Trophoblast cell (in vitro differentiated cells and primary cell): ENCODE results near the gene PTGS1.

Source experiments
- DNase-seq, 2 donors: peaks; one replicate each; pipeline ENCODE4 v3.0.0-alpha.2; 2016
- H2AFZ ChIP-seq: 2 replicates; pipeline ENCODE4 v1.6.1; 2013; ENCODE audit warnings: low read length, moderate library complexity, mild to moderate bottlenecking; ENCODE audit not compliant: insufficient read depth, poor library complexity
- H2AK5ac ChIP-seq: 2 replicates; pipeline ENCODE4 v1.6.1; 2013; ENCODE audit warnings: mild to moderate bottlenecking, low read length
- H2BK120ac ChIP-seq: 2 replicates; pipeline ENCODE4 v1.6.1; 2013; ENCODE audit warnings: low read length, mild to moderate bottlenecking, moderate library complexity; ENCODE audit not compliant: insufficient read depth, poor library complexity
- H2BK12ac ChIP-seq: 2 replicates; pipeline ENCODE4 v1.6.1; 2013; ENCODE audit warnings: mild to moderate bottlenecking, low read length, moderate library complexity
- H2BK5ac ChIP-seq: 2 replicates; pipeline ENCODE4 v1.6.1; 2013; ENCODE audit warnings: low read length, low read depth, moderate library complexity, mild to moderate bottlenecking; ENCODE audit not compliant: poor library complexity
- H3K14ac ChIP-seq: 2 replicates; pipeline ENCODE4 v1.6.1; 2013; ENCODE audit warnings: mild to moderate bottlenecking, low read length
- H3K18ac ChIP-seq: 2 replicates; pipeline ENCODE4 v1.6.1; 2013; ENCODE audit warnings: mild to moderate bottlenecking, low read length
- H3K23ac ChIP-seq: 2 replicates; pipeline ENCODE4 v1.6.1; 2013; ENCODE audit warnings: low read length
- H3K27ac ChIP-seq: 2 replicates; pipeline ENCODE4 v1.5.1; 2013; ENCODE audit warnings: low read depth, mild to moderate bottlenecking, inconsistent platforms, low read length, moderate library complexity
- H3K27me3 ChIP-seq: 2 replicates; pipeline ENCODE4 v1.6.1; 2013; ENCODE audit warnings: inconsistent platforms, mild to moderate bottlenecking, low read length, moderate library complexity; ENCODE audit not compliant: insufficient read depth
- H3K36me3 ChIP-seq, 2 experiments: 1 replicate in 1 of 2; 2 replicates in 1 of 2; pipeline ENCODE4 v1.6.1; 2013; ENCODE audit warnings: low read length in 2 of 2, mild to moderate bottlenecking in 2 of 2, moderate library complexity in 1 of 2; ENCODE audit not compliant: insufficient read depth in 2 of 2, control insufficient read depth in 1 of 2
- H3K4ac ChIP-seq: 2 replicates; pipeline ENCODE4 v1.6.1; 2013; ENCODE audit warnings: low read depth, mild to moderate bottlenecking, low read length, moderate library complexity
- H3K4me1 ChIP-seq, 2 experiments: 1 replicate in 1 of 2; 2 replicates in 1 of 2; pipeline ENCODE4 v1.6.1; 2013; ENCODE audit warnings: low read length in 2 of 2, mild to moderate bottlenecking in 2 of 2, moderate library complexity in 1 of 2; ENCODE audit not compliant: insufficient read depth in 2 of 2, control insufficient read depth in 1 of 2
- H3K4me2 ChIP-seq: 2 replicates; pipeline ENCODE4 v1.6.1; 2013; ENCODE audit warnings: inconsistent platforms, mild to moderate bottlenecking, low read length, moderate library complexity
- H3K4me3 ChIP-seq: 2 replicates; pipeline ENCODE4 v1.5.1; 2013; ENCODE audit warnings: mild to moderate bottlenecking, low read depth, low read length, inconsistent platforms
- H3K79me1 ChIP-seq: one replicate; pipeline ENCODE4 v1.6.1; 2013; ENCODE audit warnings: low read length
- H3K79me2 ChIP-seq: 2 replicates; pipeline ENCODE4 v1.6.1; 2013; ENCODE audit warnings: low read length, mild to moderate bottlenecking; ENCODE audit not compliant: control insufficient read depth, insufficient read depth, poor library complexity
- H3K9ac ChIP-seq: 2 replicates; pipeline ENCODE4 v1.6.1; 2013; ENCODE audit warnings: mild to moderate bottlenecking, low read length
- H3K9me3 ChIP-seq: 2 replicates; pipeline ENCODE4 v1.6.1; 2013; ENCODE audit warnings: low read depth, mild to moderate bottlenecking, control low read depth, inconsistent platforms, low read length; ENCODE audit not compliant: insufficient read depth
- H4K12ac ChIP-seq: 2 replicates; pipeline ENCODE4 v1.6.1; 2013; ENCODE audit warnings: low read depth, mild to moderate bottlenecking, low read length, moderate library complexity
- H4K8ac ChIP-seq: 2 replicates; pipeline ENCODE4 v1.6.1; 2013; ENCODE audit warnings: low read depth, mild to moderate bottlenecking, low read length, moderate library complexity
- H4K91ac ChIP-seq: one replicate; pipeline ENCODE4 v1.6.1; 2013; ENCODE audit warnings: low read depth, mild to moderate bottlenecking, low read length, moderate library complexity
- WGBS: extraction: QIAGEN DNeasy Blood & Tissue Kit; methylation state at CpG from one replicate; pipeline ENCODE4 v1.1.7; 2013; ENCODE audit warnings: missing lambda C conversion rate; ENCODE audit not compliant: insufficient read length, insufficient coverage; ENCODE audit errors: extremely low coverage; 5-methylcytosine and 5-hydroxymethylcytosine counted together

PTGS1 gene

DNA sequence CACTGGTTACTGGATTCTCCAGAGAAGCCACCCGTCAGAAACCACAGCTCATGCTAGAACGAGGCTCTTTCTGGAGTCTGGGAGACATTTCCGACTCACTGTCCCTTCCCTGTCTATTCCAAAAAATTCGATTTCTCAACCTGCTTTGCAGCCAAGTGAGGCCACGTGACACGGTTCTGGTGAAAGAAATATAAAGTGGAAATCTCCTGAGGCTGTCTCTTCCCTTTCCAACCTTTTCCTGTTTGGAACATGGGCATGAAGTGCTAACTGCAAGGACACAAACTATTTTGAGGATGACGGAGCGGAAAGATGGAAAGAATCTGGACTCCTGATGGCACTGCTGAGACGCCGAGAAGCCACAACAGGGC, 6.1 kb upstream of the PTGS1 start:
- no peak overlapping the region for H3K4me2 ChIP-seq
- no peaks in the 10 kb centered on the region for H3K79me2 ChIP-seq
- WGBS, result no CpG with 5 or more reads among the region's 10 CpGs
- H3K4ac ChIP-seq, result no peak overlapping the region
- H3K18ac ChIP-seq, result no peak overlapping the region
- no peak overlapping the region for H2AFZ ChIP-seq
- no peak overlapping the region for H2BK120ac ChIP-seq
- H3K27me3 ChIP-seq, result no peaks in the 10 kb centered on the region
- no peak overlapping the region for H2AK5ac ChIP-seq
- H2BK12ac ChIP-seq, result no peak overlapping the region
- H3K9me3 ChIP-seq, result peaks cover 6% of the 10 kb centered on the region
- H4K91ac ChIP-seq, result no peak overlapping the region
- no peaks in the 10 kb centered on the region for H3K4me1 ChIP-seq
- no peak overlapping the region for H3K23ac ChIP-seq
- H3K27ac ChIP-seq, result no peak overlapping the region
- no peak for DNase-seq
- H4K12ac ChIP-seq, result no peak overlapping the region
- no peak overlapping the region for H2BK5ac ChIP-seq
- H3K9ac ChIP-seq, result no peak overlapping the region
- no peak overlapping the region for H3K4me3 ChIP-seq
- no peaks in the 10 kb centered on the region for H3K79me1 ChIP-seq
- H3K14ac ChIP-seq, result no peak overlapping the region
- no peak overlapping the region for H4K8ac ChIP-seq
- H3K36me3 ChIP-seq, result no peaks in the 10 kb centered on the region

DNA sequence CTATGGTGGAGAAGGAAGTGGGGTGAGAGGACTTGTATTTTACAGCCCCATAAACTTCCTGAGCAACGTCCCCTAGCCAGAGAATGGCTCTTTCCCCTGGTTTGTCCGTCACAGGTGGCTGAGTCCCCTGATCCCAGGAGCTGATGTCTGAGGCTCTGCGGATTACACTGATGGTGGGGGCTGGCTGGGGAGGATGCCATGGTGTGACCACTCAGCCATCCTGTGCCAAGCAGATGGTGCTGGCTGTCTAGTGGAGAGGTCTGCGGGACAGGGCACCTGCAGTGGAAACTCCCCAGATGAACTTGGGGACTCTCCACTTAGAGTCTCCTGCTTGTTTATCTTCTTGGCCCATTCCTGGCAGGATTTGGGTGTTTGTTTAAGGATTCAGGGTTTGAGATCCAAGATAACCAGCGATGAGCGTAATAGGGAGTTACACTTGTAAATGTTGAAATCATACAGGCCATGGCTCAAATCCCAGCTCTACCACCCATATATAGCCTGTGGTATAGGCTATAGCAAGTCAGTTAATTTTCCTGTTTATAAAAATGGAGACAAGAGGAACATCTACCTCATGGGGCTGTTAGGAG, 4.7 kb upstream of the PTGS1 start:
- Histone ChIP-seq H3K4ac (no peak overlapping the region), H3K36me3 (no peaks in the 10 kb centered on the region), H2AFZ (no peak overlapping the region), H4K12ac (no peak overlapping the region), H3K27me3 (peaks cover 11% of the 10 kb centered on the region), H2BK5ac (no peak overlapping the region), H2BK120ac (no peak overlapping the region), H2AK5ac (no peak overlapping the region), H3K9me3 (peaks cover 4% of the 10 kb centered on the region), H4K91ac (no peak overlapping the region), H3K23ac (no peak overlapping the region), H2BK12ac (no peak overlapping the region), H4K8ac (no peak overlapping the region), H3K79me2 (no peaks in the 10 kb centered on the region), H3K4me1 (no peaks in the 10 kb centered on the region), H3K4me3 (no peak overlapping the region), H3K4me2 (no peak overlapping the region), H3K79me1 (no peaks in the 10 kb centered on the region), H3K14ac (no peak overlapping the region), H3K9ac (no peak overlapping the region), H3K27ac (no peak overlapping the region), H3K18ac (no peak overlapping the region)
- no peak for DNase-seq
- no CpG with 5 or more reads among the region's 6 CpGs for WGBS

GRCh38 chr9:122367065-122367464, 3.8 kb upstream of the PTGS1 start:
- Histone ChIP-seq H3K18ac (no peak overlapping the region), H3K4ac (no peak overlapping the region), H3K23ac (no peak overlapping the region), H3K79me2 (no peaks in the 10 kb centered on the region), H3K27ac (no peak overlapping the region), H3K9me3 (peaks cover 4% of the 10 kb centered on the region), H3K4me2 (no peak overlapping the region), H3K27me3 (peaks cover 20% of the 10 kb centered on the region), H2BK120ac (no peak overlapping the region), H3K14ac (no peak overlapping the region), H3K9ac (no peak overlapping the region), H3K4me3 (no peak overlapping the region), H4K91ac (no peak overlapping the region), H2AFZ (no peak overlapping the region), H4K12ac (no peak overlapping the region), H2BK12ac (no peak overlapping the region), H2BK5ac (no peak overlapping the region), H4K8ac (no peak overlapping the region), H3K4me1 (no peaks in the 10 kb centered on the region), H3K36me3 (no peaks in the 10 kb centered on the region), H2AK5ac (no peak overlapping the region), H3K79me1 (no peaks in the 10 kb centered on the region)
- no peak for DNase-seq
- WGBS, result no CpG with 5 or more reads among the region's 7 CpGs

GRCh38 chr9:122367774-122368460, 2.9 kb upstream of the PTGS1 start:
- Histone ChIP-seq H2AFZ (no peak overlapping the region), H4K91ac (no peak overlapping the region), H3K27ac (no peak overlapping the region), H3K4me2 (no peak overlapping the region), H2BK120ac (no peak overlapping the region), H3K4me1 (no peaks in the 10 kb centered on the region), H3K23ac (no peak overlapping the region), H2AK5ac (no peak overlapping the region), H4K8ac (no peak overlapping the region), H2BK5ac (no peak overlapping the region), H3K4ac (no peak overlapping the region), H2BK12ac (no peak overlapping the region), H3K4me3 (no peak overlapping the region), H3K9me3 (peaks cover 4% of the 10 kb centered on the region), H3K9ac (no peak overlapping the region), H3K27me3 (peaks cover 23% of the 10 kb centered on the region), H4K12ac (no peak overlapping the region), H3K79me2 (no peaks in the 10 kb centered on the region), H3K18ac (no peak overlapping the region), H3K79me1 (no peaks in the 10 kb centered on the region), H3K14ac (no peak overlapping the region), H3K36me3 (no peaks in the 10 kb centered on the region)
- WGBS, result no CpG with 5 or more reads among the region's 6 CpGs
- DNase-seq, result no peak
